HG02678 (cell line): Measurements from ENCODE around the gene MRPL38.
A peak's percentile ranks its signal among the peaks of the same experiment; 100 is the strongest.

Experiments used
- ATAC-seq: cut with Tn5 transposase; IDR thresholded peaks from one replicate; pipeline ENCODE4 v1.9.1; 2021; ENCODE audit warnings: mild to moderate bottlenecking, moderate library complexity; ENCODE audit not compliant: unreplicated experiment

The MRPL38 gene

GRCh38 chr17:75904749-75905521 is at the start of gene MRPL38:
Gene MRPL38 (minus strand): TSS chr17:75904884. CDS start chr17:75904875, 9 bp downstream.
- peak; percentile 98 for ATAC-seq

GRCh38 chr17:75950855-75951554 is 46.3 kb upstream of the MRPL38 start:
- no peak for ATAC-seq

- no peak for ATAC-seq
Measured at GRCh38 chr17:75950421-75950820, 45.7 kb upstream of the MRPL38 start.

- ATAC-seq = no peak
Measured at GRCh38 chr17:75945211-75945610, 40.5 kb upstream of the MRPL38 start.

GRCh38 chr17:75943491-75943890 is 38.8 kb upstream of the MRPL38 start:
- no peak for ATAC-seq

GRCh38 chr17:75942473-75942872 is 37.8 kb upstream of the MRPL38 start:
- no peak for ATAC-seq

GRCh38 chr17:75941442-75941819 is 36.7 kb upstream of the MRPL38 start:
- no peak for ATAC-seq

GRCh38 chr17:75940727-75941441 is 36.2 kb upstream of the MRPL38 start, which contains the start of gene FBF1:
Gene FBF1 (minus strand): TSS chr17:75941042. CDS start chr17:75938149, 2,893 bp downstream.
- ATAC-seq = peak; percentile 94

- ATAC-seq = no peak
Measured at GRCh38 chr17:75937652-75938051, 33.0 kb upstream of the MRPL38 start.

- no peak for ATAC-seq
Measured at GRCh38 chr17:75933808-75934207, 29.1 kb upstream of the MRPL38 start.

- ATAC-seq = no peak
Measured at GRCh38 chr17:75932852-75933251, 28.2 kb upstream of the MRPL38 start.

GRCh38 chr17:75931062-75931461 is 26.4 kb upstream of the MRPL38 start:
- no peak for ATAC-seq

GRCh38 chr17:75927286-75927922 is 22.7 kb upstream of the MRPL38 start:
- ATAC-seq = no peak

- no peak for ATAC-seq
Measured at GRCh38 chr17:75926456-75926855, 21.8 kb upstream of the MRPL38 start.

- no peak for ATAC-seq
Measured at GRCh38 chr17:75925912-75926311, 21.2 kb upstream of the MRPL38 start.

GRCh38 chr17:75925103-75925502 is 20.4 kb upstream of the MRPL38 start:
- ATAC-seq = no peak

- ATAC-seq = no peak
Measured at GRCh38 chr17:75922963-75923874, 18.5 kb upstream of the MRPL38 start.

- ATAC-seq = no peak
Measured at GRCh38 chr17:75922173-75922961, 17.7 kb upstream of the MRPL38 start.

- no peak for ATAC-seq
Measured at GRCh38 chr17:75921596-75921995, 16.9 kb upstream of the MRPL38 start.
